GM21528 (cell line): ENCODE data around the gene L3MBTL4.
"Not testable (repeated sequence)": the region's sequence is repeated elsewhere in the genome, so short reads cannot be mapped to it uniquely, and the experiment has no call there.

Experiments used
- ATAC-seq: cut with Tn5 transposase; IDR thresholded peaks from one replicate; pipeline ENCODE4 v1.9.1; 2021; ENCODE audit warnings: mild to moderate bottlenecking, moderate library complexity; ENCODE audit not compliant: unreplicated experiment, low FRiP score

The L3MBTL4 gene

GRCh38 chr18:6414723-6415417 is at the start of gene L3MBTL4:
Gene L3MBTL4 (minus strand): TSS chr18:6414911. CDS start chr18:6311625, 103,286 bp downstream.
- ATAC-seq = peak; percentile 63

DNA sequence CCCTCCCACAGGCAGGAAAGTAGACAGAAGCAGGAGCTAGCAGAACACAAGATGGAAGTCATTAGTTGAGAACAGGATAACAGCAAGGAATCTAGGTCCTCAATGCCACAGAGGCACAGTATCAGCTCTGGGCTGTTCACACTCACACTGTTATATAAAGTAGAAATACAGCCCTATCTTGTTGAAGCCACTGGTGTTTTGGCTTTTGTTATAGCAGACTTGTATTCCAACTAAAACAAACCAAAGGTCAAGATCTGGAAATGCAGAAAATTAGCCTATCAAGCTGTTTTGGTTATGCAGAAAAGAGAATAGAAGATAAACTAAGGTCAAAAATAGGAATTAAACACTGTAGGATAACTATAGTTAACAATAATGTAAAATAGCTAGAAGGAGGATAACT is 37.5 kb upstream of the L3MBTL4 start:
- no peak for ATAC-seq

- ATAC-seq = no peak
These were observed 34.5 kb upstream of the L3MBTL4 start for GRCh38 chr18:6449213-6449612.

GRCh38 chr18:6444466-6445228 is 29.9 kb upstream of the L3MBTL4 start:
- no peak for ATAC-seq

DNA sequence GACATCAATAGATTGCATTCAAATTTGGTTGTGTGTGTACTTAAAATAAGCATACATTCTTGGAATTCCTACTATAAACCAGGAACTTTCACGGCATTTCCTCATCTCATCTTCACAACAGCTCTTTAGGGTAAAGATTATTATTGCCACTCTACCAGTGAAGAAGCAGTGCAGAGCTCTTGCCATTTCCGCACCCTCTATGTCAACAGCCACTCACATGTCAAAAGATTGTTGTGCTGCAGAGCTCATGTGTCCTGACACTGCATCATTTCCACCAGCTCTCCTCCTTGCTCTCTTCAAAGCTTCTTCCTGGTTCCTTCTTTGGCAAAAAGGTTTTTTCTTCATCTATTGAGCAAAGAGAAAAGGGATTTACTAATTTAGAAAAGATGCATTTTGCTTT is 26.5 kb upstream of the L3MBTL4 start:
- ATAC-seq = no peak

DNA sequence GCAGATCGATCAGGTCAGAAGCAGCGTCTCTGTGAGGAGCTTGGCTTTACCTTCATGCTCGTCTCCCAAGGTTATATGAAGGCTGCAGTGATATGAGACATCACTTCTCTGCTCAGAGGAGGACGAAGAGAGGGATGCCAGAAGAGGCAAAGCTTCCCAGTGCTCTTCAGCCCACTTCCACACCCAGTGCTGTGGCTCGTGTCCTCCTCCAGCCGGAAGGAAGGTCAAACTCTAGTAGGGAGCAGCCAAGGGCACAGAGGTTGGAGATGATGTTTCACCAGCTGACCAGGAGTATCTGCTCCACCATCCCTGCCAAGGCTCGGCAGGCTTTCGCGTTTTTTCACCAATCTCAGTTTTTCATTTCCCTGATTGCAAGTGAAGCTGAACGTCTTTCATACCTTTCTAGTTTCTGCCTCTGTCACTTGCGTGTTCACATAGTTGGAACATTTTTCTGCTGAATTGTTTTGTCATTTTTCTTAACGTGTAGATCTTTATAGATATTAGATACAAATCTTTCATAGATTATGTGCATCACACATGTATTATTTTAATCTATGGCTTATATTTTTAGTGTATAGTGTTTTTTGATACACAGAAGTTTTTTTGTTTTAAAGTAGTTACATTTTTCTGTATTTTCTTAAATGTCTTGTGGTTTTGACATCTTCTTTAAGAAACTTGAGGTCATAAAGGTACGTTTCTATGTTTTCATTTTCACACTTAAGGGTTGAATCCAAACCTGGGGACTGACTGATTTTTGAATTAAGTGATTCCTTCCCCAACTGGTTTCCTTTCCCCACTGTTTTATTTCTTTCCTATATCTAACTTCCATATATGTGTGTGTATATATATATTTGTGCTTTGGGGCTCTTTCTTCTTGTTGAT is 23.5 kb upstream of the L3MBTL4 start:
- no peak for ATAC-seq

DNA sequence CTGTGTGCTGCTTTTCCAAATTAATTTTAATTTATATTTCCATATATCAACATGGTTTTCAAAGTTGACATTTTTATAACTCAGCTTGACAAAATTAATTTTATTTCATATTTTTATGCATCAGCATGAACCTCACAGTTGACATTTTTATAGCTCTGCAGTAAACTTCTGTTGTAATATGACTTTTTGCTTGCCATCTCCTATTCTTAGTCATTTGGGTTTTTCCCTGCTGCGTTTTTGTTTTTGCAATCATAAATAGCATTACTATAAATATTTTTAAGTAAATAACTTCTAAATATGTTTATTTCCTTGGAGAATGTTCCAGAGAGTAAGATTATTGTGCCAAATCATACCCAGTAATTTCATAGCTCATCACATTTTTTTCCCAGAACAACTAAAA is 21.0 kb upstream of the L3MBTL4 start:
- ATAC-seq = no peak

GRCh38 chr18:6434987-6435709 is 20.4 kb upstream of the L3MBTL4 start:
- ATAC-seq = no peak

DNA sequence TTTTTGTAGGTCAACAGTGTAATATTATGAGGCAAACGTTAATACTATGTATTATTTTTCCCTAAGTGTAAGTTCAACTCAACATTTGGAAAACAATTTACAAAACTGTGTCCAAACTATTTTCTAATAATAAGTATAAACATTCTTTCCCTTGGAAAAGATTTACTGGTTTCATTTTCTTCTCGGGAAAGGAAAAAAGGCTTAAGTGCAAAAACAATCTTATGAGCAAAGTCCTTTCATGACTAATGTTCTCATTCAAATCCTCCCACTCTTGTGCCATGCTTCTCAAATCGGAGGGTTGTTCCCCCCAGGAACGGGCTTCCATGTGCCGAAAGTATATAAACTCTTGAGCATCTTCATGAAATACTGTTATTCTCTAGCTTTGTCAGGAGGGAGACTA is 19.8 kb upstream of the L3MBTL4 start:
- ATAC-seq = no peak

DNA sequence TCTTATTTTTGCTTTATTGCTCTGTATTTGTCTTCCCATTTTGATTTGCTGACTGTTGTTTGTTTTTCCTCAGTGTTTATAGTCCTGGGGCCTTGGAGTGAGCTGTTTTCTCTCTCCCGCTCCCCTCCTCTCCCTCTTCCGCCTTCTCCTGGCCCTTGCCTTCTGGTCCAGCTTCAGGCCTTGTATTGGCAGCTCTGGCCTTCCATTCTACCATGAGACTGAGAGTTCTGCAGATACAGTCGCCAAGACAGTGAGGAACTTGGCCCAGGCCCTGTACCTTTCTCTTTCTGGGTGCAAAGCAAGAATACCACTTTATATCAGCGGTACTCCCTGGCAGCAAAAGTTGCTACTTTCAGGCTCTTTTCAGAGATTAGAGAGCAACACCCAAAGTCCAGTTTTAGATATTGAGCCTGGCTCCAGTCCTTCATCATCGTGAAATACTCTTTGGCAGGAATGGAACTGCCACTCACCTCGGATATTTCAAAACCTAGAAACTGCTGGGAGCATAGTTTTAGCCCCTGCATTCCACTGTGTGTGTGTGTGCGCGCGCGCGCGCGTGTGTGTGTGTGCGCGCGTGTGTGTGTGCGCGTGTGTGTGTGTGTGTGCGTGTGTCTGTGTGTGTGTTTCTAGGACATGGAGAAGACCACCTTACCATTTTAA is 17.1 kb upstream of the L3MBTL4 start:
- no peak for ATAC-seq

GRCh38 chr18:6428851-6429395 is 14.2 kb upstream of the L3MBTL4 start:
- no peak for ATAC-seq

GRCh38 chr18:6427286-6427685 is 12.6 kb upstream of the L3MBTL4 start:
- no peak for ATAC-seq

DNA sequence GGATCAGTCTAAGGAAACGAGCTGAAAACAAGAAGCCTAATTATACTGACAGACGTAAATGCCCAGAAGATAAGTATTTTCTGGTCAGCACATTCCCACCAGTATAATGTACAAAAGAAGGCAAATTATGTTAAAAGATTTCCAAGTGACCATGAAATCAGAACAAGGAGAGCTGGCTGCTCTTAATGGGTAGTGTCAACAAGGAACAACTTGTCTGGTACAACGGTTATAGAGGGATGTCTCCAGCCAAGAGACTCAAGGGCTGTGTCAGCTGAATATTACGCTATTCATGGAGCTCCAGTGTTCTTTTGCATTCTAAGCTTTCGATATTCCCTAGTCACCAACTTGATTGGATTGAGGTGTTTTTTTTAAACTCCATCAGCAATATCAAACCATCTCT is 8.6 kb upstream of the L3MBTL4 start:
- ATAC-seq = no peak

GRCh38 chr18:6414118-6414722 is 491 bp downstream of the L3MBTL4 start:
- ATAC-seq = peak; percentile 83

DNA sequence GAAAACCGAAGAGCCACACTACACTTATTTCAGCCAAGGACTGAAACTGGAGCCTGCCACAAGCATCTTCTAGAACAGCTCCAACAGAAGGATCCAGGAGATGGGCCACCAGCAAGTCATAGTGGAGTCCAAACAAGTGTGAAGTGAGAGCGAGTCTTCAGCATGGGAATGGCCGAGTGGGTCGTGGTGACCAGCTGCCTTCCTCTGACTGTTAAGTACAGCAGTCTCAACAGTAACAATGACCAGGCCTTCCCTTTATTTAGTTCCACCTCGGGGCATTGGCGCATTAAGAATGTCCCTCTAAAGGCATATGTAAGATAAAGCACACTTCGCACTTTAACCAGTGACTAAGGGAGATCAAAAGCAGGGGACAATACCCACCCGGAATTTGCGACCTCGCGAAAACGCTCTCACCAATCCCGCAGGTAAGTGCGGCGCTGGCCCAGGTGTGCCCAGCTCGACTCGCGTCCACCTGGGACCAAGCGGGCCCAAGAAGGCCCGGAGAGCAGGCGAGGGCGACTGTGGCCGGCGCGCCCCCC is 1.1 kb downstream of the L3MBTL4 start:
- no peak for ATAC-seq

DNA sequence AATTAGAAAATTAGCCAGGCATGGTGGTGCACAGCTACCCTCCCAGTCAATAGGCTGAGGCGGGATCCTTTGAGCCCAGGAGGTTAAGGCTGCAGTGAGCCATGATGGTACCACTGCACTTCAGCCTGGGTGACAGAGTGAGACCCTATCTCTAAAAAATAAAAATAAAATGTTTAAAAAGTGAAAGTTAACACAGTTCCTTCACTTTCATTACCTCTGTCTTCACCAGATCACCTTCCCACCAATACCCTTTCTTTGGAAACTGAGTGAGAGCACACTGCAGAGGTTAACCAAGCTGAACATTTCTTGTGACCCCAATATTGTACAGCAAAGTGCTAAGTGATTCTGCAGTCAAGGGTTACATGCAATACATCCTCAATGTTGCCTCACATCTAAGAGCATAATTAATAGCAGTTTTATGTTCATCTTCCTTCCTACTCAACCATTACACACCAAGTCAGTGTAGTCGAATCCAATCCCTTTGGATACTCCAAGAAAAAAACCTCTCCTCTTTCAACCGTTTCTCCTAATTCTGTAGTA is 1.7 kb downstream of the L3MBTL4 start:
- no peak for ATAC-seq

GRCh38 chr18:6411382-6411781 is 3.3 kb downstream of the L3MBTL4 start:
- ATAC-seq = no peak

DNA sequence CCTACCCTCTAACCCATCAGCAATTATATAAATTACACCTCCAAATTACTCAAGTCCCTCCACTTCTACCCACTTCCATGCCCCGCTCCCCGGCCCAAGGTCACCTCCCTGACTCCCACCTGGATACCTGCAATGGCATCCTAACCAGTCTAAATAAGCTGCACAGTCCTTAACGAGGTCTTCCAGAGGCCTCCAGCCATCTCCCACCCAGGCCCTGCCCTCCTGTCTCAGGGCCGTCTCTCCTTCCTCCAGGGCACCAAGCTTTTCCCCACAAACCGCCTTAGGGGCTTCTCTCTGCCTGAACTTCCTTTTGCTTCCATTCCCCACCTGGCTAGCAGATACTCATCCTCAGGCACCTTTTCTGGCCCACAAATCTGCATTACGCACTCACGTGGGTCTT is 4.8 kb downstream of the L3MBTL4 start:
- no peak for ATAC-seq

DNA sequence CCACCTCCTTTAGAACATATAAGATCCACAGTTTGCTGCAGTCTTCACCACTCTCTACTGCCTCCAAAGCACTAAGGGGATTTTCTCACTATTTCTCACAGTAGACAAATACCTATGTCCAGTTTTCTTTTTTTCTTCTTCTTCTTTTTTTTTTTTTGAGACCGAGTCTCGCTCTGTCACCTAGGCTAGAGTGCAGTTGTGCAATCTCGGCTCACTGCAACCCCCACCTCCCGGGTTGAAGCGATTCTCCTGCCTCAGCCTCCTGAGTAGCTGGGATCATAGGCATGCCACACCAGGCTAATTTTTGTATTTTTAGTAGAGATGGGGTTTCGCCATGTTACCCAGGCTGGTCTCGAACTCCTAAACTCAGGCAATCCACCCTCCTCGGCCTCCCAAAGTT is 6.2 kb downstream of the L3MBTL4 start:
- not testable (repeated sequence) for ATAC-seq
